GM10847 (cell line): ENCODE data around the gene EREG.

Experiments used
- POLR2A ChIP-seq: IDR thresholded peaks from 2 replicates; pipeline ENCODE4 v1.6.1; 2011; ENCODE audit not compliant: insufficient read length; ENCODE audit errors: extremely low read depth

EREG gene

DNA sequence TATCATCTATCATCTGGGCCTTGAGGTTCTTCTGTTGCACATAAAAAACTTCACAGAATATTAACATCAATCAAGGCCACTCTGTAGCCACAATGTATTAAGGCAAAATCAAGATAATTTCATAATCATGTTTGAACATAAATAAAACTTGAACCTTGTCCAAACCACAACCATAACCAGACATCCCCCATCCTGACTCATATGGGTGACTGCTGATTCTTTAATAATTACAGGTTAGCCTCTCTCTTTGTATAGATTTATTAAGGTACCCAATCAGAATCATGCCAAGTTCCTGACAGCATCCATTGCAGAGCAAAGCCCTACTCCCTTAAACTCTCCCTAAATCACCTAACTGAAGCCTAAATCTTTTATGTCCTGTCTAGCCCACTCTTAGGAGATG is 63.3 kb downstream of the EREG start:
- TF ChIP-seq POLR2A, result no peak

DNA sequence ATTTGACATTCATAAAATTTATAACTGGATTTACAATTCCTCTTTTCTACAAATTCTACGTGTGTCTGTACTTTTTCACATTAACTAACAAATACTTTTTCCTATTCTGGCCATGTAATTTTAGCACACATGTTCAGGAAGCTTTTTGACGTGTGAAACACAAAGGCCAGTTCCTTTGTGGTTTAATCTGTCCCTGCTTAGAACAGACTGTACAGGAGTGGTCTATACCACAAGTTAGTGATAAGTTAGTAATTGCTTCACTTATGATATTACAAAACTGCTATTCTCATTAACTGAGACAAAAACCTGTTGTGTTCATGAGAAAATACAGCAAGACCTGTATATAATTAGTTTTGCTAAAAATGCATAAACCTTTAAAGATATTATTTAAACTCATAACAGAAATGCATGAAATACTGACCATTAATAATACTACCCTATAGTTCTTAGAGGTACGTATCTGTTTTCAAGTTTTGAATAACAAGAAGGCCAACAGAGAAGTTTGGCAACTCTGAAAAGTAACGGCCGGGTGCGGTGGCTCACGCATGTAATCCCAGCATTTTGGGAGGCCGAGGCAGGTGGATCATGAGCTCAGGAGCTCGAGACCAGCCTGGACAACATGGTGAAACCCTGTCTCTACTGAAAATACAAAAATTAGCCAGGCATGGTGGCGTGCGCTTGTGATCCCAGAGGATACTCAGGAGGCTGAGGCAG is 66.3 kb downstream of the EREG start:
- TF ChIP-seq POLR2A, result no peak

DNA sequence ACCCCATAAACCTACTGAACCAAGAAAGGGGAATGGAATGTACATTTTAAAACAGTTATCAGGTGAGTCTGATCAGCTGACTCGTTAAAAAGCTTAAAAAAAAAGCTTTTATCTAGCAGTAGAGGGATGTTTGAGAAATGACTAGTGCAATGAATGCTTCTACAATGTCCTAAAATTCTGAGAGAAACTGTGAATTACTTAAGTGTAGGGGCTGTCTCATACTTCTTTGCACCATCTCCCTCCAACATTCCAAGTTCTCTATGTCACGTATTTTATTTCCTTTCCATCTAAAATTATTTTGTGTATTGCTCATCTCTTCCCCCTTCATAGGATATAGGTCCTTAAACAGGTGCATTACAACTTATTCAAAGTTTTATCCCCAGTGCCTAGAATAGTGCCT is 68.1 kb downstream of the EREG start:
- no peak for TF ChIP-seq POLR2A

DNA sequence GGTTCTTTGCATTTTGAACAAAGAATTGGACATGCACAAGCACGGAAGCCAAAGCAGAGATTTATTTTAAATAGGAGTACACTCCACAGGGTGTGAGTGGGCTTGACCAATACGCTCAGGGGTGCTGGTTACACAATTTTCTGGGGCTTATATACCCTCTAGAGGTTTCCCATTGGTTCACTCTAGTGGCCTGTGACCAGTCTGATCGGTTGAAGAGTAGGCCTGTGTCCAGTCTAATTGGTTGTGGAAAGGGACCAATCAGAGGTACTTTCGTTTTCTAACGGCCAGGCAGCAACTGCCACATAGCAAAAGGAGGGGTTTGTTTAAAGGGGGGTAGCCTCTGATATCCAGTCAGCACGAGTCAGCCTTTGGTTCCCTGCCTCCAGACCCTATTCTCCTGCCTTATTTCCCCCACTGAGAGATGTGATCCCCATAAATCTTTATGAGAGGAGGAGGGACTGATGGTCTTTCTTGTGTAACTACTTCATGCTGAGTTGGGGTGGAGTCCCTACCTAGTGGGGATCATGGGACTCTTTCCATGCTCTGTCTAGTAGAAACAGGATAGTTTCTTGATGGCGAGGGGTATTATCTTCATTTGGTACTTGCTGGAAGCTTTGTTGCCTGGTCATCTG is 68.7 kb downstream of the EREG start:
- TF ChIP-seq POLR2A, result no peak

DNA sequence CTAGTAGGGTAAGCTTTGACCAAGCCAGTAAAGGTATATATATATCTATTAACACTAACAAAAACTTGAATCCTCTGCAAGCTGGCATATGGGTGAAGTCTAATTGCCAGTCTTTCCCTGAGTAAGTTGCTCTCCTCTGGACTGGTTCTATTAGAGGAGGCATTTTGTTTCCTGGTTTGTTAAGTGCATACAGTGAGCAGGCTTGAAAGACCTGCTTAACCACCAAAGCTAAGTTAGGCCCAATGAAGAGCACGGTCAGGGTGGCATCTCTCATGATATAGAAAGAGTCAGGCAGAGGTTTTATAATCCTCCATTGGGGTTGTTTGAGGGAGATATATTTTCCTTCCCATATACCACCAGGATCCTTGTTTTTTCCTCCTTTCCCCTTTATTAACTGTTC is 70.4 kb downstream of the EREG start:
- TF ChIP-seq POLR2A, result no peak

DNA sequence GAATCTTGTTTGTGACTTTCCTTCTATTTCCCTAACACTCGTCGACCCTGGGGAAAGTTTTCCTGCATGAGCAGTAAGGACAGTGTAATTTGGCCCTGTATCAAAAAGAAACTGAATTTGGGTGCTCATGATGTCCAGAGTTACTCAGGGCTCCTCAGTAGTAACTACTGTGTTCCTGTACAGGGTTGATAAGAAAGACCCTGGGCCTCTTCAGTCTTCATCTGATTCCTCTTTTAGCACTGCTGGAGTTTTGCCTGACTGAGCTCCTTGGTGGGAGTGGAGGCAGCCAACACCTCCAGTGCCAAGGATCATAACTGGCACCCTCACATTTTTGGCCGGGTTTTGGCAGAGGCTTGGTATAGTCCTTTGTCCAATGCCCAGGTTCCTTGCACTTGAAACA is 72.9 kb downstream of the EREG start:
- TF ChIP-seq POLR2A, result no peak
